NCI-H2029 (cell line): Measurements from ENCODE around the gene SLC35A3.
"Not testable (repeated sequence)": the region's sequence is repeated elsewhere in the genome, so short reads cannot be mapped to it uniquely, and the experiment has no call there.

Experiments
- DNase-seq: peaks from one replicate; lab custom pipeline; 2025; lab: John Stamatoyannopoulos, UW

Gene SLC35A3

GRCh38 chr1:99969729-99970621 lies at the start of gene SLC35A3:
SLC35A3 (plus strand) TSS chr1:99969996; CDS start chr1:99993555, 23,559 bp downstream.
- DNase-seq: peak; percentile 85

DNA sequence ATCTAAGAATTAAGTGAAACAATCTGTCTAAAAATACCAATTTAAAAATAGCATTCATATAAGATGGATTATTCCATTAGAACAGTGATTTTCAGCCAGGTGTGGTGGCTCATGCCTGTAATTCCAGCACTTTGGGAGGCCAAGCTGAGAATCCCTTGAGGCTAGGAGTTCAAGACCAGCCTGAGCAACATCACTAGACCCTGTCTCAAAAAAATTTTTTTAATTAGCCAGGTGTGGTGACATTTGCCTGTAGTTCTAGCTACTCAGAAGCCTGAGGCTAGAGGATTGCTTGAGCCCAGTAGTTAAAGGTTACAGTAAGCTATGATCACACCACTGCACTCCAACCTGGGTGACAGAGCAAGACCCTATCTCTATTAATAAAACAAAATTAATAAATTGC lies 35.0 kb upstream of the SLC35A3 start:
- no peak for DNase-seq

GRCh38 chr1:99935534-99935933 lies 34.3 kb upstream of the SLC35A3 start:
- DNase-seq: no peak

- no peak for DNase-seq
These were observed 33.7 kb upstream of the SLC35A3 start for GRCh38 chr1:99936071-99936470.

- DNase-seq: no peak
These were observed 27.1 kb upstream of the SLC35A3 start for GRCh38 chr1:99942723-99943122.

DNA sequence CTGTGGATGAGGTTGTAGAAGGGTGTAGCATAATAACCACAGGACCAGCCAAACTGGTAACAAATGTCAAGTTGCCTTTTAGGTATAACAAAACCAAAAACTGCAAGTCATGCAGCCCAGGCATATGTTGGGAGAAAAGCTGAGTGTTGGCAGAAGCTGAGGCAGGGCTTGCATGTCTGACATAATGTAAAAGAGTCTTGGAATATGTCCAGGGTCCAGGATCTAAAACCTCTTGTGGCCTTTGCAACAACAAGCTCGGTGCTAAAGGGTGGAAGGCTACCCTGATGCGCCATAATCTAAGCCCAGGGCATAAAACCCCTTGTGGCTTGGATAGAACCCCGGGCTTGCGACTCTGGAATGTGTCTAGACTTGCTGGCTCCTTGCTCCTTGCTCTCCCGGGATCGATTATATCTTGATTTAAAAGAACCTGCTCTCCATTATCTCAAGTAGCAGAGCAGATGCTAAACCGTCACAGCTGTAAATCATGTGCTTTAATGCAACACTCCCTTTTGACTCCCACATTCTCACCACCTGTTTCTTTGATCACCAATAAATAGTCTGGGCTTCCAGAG lies 26.5 kb upstream of the SLC35A3 start:
- peak; percentile 34 for DNase-seq

DNA sequence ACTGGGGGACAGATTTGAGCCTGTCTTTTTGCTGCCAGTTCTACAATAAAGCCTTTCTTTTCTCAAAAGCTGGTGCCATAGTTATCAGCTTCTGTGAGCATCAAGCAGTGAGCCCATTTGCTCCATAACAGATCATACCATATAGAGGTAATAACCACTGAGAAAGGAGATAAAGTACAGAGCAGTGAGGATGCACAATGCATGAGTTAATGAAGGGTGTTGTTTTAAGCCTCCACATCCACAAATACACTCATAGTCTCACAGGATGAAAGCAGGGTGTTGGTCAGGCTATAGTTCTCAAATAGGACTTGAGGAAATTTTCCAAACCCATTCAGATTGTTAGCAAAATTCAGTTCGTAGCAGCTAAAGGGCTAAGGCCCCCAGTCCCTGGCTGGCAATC lies 25.6 kb upstream of the SLC35A3 start:
- DNase-seq: no peak

GRCh38 chr1:99945174-99945573 lies 24.6 kb upstream of the SLC35A3 start:
- DNase-seq: no peak

GRCh38 chr1:99950486-99950885 lies 19.3 kb upstream of the SLC35A3 start:
- DNase-seq: no peak

- DNase-seq: no peak
These were observed 17.3 kb upstream of the SLC35A3 start for GRCh38 chr1:99952522-99952921.

GRCh38 chr1:99955375-99955774 lies 14.4 kb upstream of the SLC35A3 start:
- DNase-seq: no peak

DNA sequence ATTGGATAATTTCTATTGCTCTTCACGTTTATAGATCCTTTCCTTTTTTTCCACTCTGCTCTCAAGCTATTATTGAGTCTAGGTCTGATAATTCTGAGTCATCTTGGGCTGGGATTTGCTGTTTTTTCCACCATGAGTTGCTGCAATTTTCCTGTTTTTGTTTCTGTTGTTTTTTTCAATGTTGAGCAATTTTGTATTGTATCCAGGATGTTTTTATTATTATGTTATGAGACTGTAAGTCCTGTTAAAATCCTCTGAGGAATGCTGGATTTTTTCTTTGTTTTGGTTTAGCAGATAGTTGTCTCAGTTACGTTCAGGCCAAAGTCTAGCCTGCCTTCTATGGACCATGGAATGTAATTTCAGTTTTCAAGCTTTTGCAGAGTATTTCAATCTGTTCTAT lies 13.0 kb upstream of the SLC35A3 start:
- DNase-seq: no peak

GRCh38 chr1:99957818-99958217 lies 12.0 kb upstream of the SLC35A3 start:
- no peak for DNase-seq

- not testable (repeated sequence) for DNase-seq
These were observed 10.5 kb upstream of the SLC35A3 start for GRCh38 chr1:99959189-99959705.

GRCh38 chr1:99960260-99960659 lies 9.5 kb upstream of the SLC35A3 start:
- DNase-seq: not testable (repeated sequence)

GRCh38 chr1:99963041-99963795 lies 6.6 kb upstream of the SLC35A3 start:
- no peak for DNase-seq

- DNase-seq: no peak
These were observed 5.0 kb upstream of the SLC35A3 start for GRCh38 chr1:99964806-99965205.

DNA sequence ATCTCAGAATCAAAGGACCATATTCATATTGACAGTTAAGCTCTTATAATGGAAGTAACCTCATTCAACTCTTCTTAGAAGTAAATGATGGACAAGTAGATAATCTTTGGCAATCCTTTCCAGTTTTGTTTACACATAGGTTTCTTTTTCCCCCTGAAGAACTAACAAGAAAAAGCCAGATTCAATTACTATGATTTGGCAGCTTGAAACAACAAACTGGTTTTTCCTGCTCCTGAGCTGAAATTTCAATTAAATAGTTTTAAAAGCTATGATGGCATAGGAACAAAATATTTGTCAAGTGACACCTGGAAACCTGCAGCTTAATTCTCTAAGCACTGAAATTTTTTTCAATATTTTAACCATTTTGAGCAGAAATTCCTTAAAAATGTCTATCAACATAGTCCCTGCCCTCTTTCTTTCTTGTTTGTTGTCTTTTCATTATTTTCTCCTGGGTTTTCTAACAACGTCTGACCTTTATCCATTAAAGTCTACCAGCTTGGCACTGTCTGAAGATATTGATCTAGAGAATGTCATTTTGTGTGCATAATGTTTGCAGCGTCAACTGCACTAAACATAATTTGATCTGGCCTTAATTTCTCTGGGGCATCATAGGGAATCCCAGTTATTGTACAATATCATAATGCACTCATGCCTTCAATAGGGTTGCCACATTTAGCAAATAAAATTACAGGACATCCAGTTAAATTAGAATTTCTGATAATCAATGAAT lies 4.0 kb upstream of the SLC35A3 start:
- DNase-seq: peak; percentile 49

- DNase-seq: no peak
These were observed 1.6 kb upstream of the SLC35A3 start for GRCh38 chr1:99968214-99968613.

DNA sequence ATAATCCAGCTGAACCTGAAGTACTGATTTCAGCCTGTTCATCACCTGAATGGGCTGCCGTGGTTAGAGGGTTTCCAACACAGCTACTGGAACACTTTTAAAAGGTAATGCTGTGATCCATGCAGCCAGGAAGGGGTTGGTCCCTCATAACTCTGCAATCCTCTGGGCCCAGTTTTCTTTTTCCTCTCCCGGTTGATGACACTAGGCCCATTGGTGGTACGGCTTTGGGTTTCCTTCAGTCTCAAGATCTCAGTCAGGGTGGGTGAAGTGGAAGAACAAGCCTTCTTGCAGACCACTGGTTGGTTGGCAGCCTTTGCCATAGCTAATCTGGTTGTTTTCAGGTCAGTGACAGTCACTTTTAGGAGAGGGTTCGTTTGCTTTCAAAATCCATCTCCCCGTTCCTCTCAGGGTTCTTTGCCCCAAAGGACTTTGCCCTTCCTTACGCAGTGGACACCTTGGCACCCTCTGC lies 502 bp upstream of the SLC35A3 start:
- no peak for DNase-seq

DNA sequence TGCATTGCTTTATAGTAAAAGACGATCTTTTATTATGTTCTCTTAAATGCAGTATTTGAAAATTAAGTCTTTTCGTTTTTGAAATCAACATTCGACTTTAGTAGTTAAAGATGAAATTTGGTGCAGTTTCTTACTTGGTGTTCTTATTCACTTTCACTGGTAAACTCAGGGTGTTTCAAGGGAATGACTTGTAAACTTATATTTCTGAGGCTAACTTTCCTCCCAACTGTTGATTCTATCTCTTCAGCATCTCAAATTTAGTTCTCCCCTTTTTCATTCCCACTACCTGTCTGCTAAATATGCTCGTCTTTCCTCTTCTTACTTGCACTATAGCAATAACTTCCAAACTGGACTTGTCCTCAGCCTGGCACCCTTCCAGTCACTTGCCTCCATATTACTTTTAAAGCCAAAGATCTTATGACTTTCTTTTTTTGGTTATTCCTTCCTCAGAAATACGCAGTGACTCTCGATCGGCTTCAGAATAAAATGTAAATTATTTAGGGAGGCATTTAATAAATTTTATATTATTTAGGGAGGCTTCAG lies 988 bp downstream of the SLC35A3 start:
- peak; percentile 31 for DNase-seq
